GM12864 (cell line): ENCODE data around the gene MEP1B.

Source experiments
- DNase-seq: peaks from one replicate; pipeline ENCODE4 v3.0.0-alpha.2; 2011; ENCODE audit warnings: low read depth
- H3K4me3 ChIP-seq: 2 replicates; pipeline ENCODE4 v1.5.1; 2011; ENCODE audit warnings: mild to moderate bottlenecking, low read depth, low read length, control low read depth
- CTCF ChIP-seq: IDR thresholded peaks from 2 replicates; pipeline ENCODE4 v1.5.1; 2011; ENCODE audit warnings: low read depth, mild to moderate bottlenecking, moderate library complexity, low read length, control low read depth, inconsistent platforms; ENCODE audit errors: missing control alignments

MEP1B gene

GRCh38 chr18:32262092-32262491, 72.3 kb downstream of the MEP1B start:
- DNase-seq: no peak
- H3K4me3 ChIP-seq: no peak overlapping the region
- TF ChIP-seq CTCF: no peak

DNA sequence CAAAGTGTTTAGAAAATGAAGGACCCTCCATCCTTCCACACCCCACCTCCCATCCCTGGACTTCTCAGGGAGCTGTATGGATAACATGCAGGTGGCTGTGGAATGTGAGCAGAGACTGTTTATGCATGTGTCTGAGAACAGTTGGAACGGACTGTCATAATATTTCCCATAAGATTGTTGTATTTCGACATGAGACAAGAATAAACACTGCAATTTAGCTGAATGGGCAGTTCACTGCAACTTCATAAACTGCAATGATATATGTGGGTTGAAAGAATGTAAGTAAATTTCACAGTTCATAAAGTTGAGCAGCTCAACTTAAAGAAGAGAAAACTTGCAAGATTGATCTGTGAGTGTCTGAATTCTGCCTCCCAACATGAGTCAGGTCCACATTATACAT, 74.6 kb downstream of the MEP1B start:
- H3K4me3 ChIP-seq: no peak overlapping the region
- no peak for TF ChIP-seq CTCF
- DNase-seq: no peak

GRCh38 chr18:32267463-32267862, 77.6 kb downstream of the MEP1B start:
- no peak for TF ChIP-seq CTCF
- no peak for DNase-seq
- H3K4me3 ChIP-seq: no peak overlapping the region
